ENCODE data around the gene TNIK. TPM values are rescaled to one million over a fixed set of nuclear protein-coding genes. Genes with fewer than 3 reads are reported as not detected.

Gene TNIK
- total and polyA plus RNA-seq, 2 experiments from 2014 or later: 14.6 to 34.3 TPM

GRCh38 chr3:171490901-171491300 lies 30.7 kb upstream of the TNIK start (continued):
- TF ChIP-seq REST (IDR thresholded peaks at IDR 0.05; ENCODE audit: unreplicated experiment) (no peak), STAT1 (IDR thresholded peaks at IDR 0.05; ENCODE audit: unreplicated experiment) (no peak), NANOG (IDR thresholded peaks at IDR 0.05; ENCODE audit: borderline replicate concordance) (no peak), ZNF331 (CRISPR knock-in tag; IDR thresholded peaks at IDR 0.05; ENCODE audit: low read depth) (no peak)
- TF ChIP-seq, protein P1, sequence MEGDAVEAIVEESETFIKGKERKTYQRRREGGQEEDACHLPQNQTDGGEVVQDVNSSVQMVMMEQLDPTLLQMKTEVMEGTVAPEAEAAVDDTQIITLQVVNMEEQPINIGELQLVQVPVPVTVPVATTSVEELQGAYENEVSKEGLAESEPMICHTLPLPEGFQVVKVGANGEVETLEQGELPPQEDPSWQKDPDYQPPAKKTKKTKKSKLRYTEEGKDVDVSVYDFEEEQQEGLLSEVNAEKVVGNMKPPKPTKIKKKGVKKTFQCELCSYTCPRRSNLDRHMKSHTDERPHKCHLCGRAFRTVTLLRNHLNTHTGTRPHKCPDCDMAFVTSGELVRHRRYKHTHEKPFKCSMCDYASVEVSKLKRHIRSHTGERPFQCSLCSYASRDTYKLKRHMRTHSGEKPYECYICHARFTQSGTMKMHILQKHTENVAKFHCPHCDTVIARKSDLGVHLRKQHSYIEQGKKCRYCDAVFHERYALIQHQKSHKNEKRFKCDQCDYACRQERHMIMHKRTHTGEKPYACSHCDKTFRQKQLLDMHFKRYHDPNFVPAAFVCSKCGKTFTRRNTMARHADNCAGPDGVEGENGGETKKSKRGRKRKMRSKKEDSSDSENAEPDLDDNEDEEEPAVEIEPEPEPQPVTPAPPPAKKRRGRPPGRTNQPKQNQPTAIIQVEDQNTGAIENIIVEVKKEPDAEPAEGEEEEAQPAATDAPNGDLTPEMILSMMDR (conservative IDR thresholded peaks at IDR 0.05; ENCODE audit: low read depth in 2 of 2): no peak

DNA sequence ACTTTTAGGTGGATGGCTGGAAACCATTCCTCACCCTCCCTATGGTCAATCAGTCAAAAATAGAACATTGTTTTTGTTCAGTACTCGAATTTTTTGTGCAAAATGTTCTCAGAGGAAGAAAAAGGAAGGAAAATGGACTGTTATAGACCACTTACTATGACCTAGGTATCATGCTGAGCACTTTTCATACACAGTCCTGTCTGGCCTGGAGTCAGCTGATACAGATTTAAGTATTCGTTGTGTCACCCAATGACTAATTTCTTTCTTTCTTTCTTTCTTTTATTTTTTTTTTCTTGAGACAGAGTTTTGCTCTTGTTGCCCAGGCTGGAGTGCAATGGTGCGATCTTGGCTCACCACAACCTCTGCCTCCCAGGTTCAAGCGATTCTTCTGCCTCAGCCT lies 29.1 kb upstream of the TNIK start:
- H3K36me3 Mint-ChIP-seq (ENCODE audit: low read depth): no peaks in the 10 kb centered on the region
- H3K4me3 Mint-ChIP-seq: no peak overlapping the region
- H3K4me1 Mint-ChIP-seq: no peaks in the 10 kb centered on the region
- Histone ChIP-seq H3K4me2 (no peak overlapping the region), H4K20me1 (replicated peaks; ENCODE audit: insufficient read depth) (no peaks in the 10 kb centered on the region), H3K27ac (ENCODE audit: low read depth) (no peak overlapping the region), H3K27me3 (ENCODE audit: insufficient read depth) (no peaks in the 10 kb centered on the region), H3K79me2 (replicated peaks; ENCODE audit: insufficient read depth) (no peaks in the 10 kb centered on the region), H3K36me3 (ENCODE audit: insufficient read depth) (no peaks in the 10 kb centered on the region), H3K9me2 (ENCODE audit: insufficient read depth) (peaks cover 15% of the 10 kb centered on the region), H3K4me3 (no peak overlapping the region), H3K4me1 (ENCODE audit: insufficient read depth) (no peaks in the 10 kb centered on the region), H2AFZ (no peak overlapping the region), H3F3A (replicated peaks; ENCODE audit: low read depth) (no peaks in the 10 kb centered on the region)
- no peaks in the 10 kb centered on the region for H3K27me3 Mint-ChIP-seq (ENCODE audit: insufficient read depth, low read depth, poor library complexity)
- H3K9me3 Mint-ChIP-seq: no peaks in the 10 kb centered on the region
- DNase-seq (ENCODE audit: low spot score) (no peak), ATAC-seq (no peak)
- TF ChIP-seq REST (IDR thresholded peaks at IDR 0.05; ENCODE audit: unreplicated experiment): no peak
- no peak for TF ChIP-seq ZNF331 (CRISPR knock-in tag; IDR thresholded peaks at IDR 0.05; ENCODE audit: low read depth)
- TF ChIP-seq, protein P2, sequence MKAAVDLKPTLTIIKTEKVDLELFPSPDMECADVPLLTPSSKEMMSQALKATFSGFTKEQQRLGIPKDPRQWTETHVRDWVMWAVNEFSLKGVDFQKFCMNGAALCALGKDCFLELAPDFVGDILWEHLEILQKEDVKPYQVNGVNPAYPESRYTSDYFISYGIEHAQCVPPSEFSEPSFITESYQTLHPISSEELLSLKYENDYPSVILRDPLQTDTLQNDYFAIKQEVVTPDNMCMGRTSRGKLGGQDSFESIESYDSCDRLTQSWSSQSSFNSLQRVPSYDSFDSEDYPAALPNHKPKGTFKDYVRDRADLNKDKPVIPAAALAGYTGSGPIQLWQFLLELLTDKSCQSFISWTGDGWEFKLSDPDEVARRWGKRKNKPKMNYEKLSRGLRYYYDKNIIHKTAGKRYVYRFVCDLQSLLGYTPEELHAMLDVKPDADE (IDR thresholded peaks at IDR 0.05): no peak
- H3K27ac Mint-ChIP-seq: no peak overlapping the region
